Astrocyte of the hippocampus (primary cell): ENCODE data around the gene MYO15A.

Experiments used
- DNase-seq: peaks from one replicate; pipeline ENCODE4 v3.0.0; 2011; ENCODE audit warnings: low read depth, low spot score

MYO15A gene

GRCh38 chr17:18156976-18157280, 48.4 kb downstream of the MYO15A start:
- no peak for DNase-seq

GRCh38 chr17:18157354-18157985, 48.9 kb downstream of the MYO15A start:
- DNase-seq: no peak

DNA sequence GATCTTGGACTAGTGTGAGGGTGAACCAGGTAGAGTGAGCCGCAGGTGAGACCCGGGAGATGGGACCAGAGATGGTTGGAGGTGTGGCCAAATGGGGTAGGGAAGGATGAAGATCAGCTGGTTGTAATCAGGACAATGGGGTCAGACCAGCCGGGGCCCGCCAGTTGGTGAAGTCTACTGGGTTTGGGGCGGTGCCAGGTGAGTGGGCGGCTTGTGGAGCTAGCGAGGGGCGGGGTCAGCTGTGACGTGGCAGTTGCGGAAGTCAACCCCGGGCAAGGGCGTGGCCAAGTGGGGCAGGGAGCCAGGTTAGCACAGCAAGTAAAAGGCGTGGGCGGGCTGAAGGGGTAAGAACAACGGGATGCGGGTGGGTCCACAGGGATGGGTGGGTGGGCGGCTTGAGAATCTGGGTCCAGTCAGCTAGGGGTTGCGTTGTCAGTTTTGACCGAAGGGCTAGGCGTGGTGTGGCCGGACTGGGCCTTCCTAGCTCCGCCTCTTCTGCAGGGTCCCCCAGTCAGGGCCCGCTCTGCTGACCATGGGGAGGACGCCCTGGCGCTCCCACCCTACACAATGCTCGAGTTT, 49.6 kb downstream of the MYO15A start:
- peak; percentile 84 for DNase-seq

- no peak for DNase-seq
These were observed 51.1 kb downstream of the MYO15A start for GRCh38 chr17:18159551-18160120.

GRCh38 chr17:18160128-18160856, 51.7 kb downstream of the MYO15A start:
- DNase-seq: no peak

- no peak for DNase-seq
These were observed 52.9 kb downstream of the MYO15A start for GRCh38 chr17:18161207-18162145.

GRCh38 chr17:18163547-18163946, 55.0 kb downstream of the MYO15A start:
- no peak for DNase-seq

- no peak for DNase-seq
These were observed 58.3 kb downstream of the MYO15A start for GRCh38 chr17:18166894-18167293.

DNA sequence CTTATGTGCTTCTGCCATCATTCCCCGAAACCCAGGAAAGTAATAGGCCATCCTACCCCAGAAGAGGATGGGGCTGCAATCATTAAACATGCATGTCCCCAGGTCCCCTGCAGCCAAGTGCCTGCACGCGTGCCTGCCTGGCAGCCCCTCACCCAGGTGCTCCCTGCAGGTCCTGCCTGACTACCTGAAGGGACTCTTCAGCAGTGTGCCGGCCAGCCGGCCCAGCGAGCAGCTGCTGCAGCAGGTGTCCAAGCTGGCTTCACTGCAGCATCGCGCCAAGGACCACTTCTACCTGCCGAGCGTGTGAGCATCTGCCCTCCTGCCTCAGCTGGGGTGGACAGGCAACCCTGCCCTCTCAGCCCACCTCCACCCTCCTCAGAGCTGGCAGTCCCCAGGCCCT, 58.9 kb downstream of the MYO15A start:
- DNase-seq: no peak

DNA sequence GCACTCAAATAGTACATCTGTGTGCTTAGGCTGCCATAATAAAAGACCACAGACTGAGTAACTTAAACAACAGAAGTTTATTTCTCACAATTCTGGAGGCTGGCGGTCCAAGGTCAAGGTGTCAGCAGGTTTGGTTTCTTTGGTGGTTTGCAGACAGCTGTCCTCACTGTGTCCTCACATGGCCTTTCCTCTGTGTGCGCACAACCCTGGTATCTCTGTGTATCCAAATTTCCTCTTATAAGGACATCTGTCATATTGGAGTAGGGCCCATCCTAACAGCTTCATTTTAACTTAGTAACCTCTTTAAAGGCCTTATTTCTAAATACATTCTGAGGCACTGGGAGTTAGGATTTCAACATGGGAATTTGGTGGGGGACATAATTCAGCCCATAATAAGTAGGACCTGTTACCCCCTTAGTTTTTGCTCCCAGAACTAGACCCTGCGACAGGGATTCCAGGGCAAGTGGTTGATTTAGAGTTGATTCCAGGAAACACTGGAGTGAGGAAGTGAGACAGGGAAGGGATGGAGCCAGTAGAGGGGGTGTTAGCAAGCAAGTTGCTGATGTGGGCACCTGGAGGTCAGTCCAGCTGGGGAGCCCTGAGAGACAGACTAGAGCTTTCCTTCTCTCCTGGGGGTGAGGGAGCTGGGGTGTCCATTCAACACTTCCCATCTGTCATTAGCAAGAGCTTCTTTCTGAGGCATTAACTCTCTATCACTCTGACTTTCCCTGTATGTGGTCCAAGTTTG, 64.1 kb downstream of the MYO15A start:
- DNase-seq: no peak

GRCh38 chr17:18173740-18174139, 65.2 kb downstream of the MYO15A start:
- no peak for DNase-seq

DNA sequence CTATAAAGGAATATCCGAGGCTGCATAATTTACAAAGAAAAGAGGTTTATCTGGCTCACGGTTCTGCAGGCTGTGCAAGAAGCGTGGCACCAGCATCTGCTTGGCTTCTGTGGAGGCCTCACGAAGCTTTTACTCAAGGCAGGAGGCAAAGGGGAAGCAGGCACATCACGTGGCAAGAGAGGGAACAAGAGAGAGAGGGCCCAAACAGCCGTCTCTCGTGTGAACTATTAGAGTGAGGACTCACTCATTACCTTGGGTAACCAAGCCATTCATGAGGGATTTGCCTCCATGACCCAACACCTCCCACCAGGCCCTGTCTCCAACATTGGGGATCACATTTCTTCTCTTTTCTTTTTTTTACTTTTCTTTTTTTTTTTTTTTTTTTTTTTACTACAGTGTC, 67.6 kb downstream of the MYO15A start:
- no peak for DNase-seq

GRCh38 chr17:18177133-18177532, 68.6 kb downstream of the MYO15A start:
- DNase-seq: no peak

GRCh38 chr17:18177722-18178121, 69.2 kb downstream of the MYO15A start:
- no peak for DNase-seq

DNA sequence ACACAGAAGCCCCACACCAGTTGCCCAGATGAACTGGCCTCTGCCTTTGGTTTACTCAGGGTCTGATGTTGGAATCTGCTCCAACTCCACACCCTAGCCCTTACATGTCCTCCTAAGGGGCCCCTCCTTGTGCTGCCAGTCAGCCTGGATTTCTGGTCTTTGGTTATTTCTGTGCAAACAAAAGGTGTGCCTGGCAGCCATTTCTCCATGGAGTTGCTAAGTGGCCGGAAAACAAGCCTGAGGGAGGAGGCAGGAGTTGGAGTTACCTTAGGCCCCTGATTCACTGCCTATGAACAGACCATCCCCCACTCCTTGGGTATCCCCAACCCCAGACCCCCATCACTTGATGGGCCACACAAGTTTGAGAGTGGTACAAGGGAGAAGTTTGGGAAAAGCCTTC, 70.6 kb downstream of the MYO15A start:
- no peak for DNase-seq

- DNase-seq: no peak
These were observed 71.2 kb downstream of the MYO15A start for GRCh38 chr17:18179804-18180203.

- no peak for DNase-seq
These were observed 72.8 kb downstream of the MYO15A start for GRCh38 chr17:18181358-18181757.

DNA sequence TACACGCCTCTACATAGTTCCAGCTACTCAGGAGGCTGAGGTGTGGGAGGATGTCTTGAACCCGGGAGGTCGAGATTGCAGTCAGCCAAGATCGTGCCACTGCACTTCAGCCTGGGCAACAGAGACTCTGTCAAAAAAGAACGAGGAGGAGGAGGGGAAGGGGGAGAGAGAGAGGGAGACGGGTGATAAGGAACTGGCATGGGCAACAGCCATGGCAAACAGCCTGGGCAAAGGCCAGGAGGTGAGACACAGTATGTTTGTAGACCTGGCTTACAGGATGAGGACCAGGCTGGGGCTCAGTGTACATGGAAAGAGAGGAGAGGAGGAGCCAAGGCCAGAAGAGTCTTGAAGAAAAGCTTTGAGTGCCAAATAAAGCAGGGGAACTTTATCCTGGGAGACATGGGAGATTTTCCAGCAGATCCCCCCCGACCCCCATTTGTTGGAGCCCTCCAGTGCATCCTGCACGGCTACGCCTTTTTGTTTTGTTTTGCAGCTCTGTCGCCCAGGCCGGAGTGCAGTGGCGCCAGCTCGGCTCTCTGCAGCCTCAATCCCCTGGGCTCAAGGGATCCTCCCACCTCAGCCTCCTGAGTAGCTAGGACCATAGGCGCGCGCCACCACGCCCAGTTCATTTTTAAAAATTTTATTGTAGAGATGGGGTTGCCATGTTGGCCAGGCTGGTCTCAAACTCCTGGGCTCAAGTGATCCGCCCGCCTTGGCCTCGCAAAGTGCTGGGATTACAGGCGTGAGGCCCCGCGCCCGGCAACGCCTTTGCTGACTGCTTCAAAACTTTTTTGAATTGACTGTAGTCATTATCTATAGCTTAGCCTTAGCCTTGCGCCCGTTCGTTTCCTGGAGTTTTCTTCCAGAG, 73.8 kb downstream of the MYO15A start:
- DNase-seq: no peak

DNA sequence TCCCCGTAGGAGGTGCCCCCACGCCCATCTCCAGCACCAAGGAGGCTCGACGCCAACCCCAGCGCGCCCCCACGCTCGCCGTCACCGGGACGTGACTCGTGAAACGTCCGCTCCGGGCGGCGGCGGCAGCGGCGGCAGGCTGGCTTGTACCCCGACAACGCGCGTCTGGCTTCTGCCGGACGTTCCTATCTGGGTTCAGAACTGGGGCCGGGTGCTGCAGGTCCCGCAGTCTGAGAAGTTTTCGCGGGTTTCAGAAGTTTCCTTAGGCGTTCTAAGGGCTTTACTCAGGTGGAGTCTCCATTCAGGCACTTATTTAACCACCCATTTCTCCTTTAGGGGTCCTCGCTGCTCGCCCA, 74.4 kb downstream of the MYO15A start:
- no peak for DNase-seq
